K562 (cell line): ENCODE measurements around the gene CHD6. TPM values are rescaled to one million over a fixed set of nuclear protein-coding genes. Genes with fewer than 3 reads are reported as not detected.

Experiments
- ATAC-seq: fragments of 200-7000 bp; cut with Tn5 transposase; 3 replicates; pipeline ENCODE4 v1.9.1; 2020; ENCODE audit warnings: moderate library complexity
- BruUV-seq: library from RNA; stranded (reverse); fragments of 400-500 nt; replicated peaks from 2 replicates; lab custom pipeline; 2021; lab: Mats Ljungman, UMichigan
- CTCF ChIA-PET: fragments of 300-600 bp; formaldehyde crosslinking; extraction: SDS; loops from one replicate; lab custom pipeline; 2021; ENCODE audit warnings: low intra/inter-chr PET ratio; lab: Yijun Ruan, JAX
- POLR2A ChIA-PET: fragments of 300-600, 350-650 bp; sonication (Branson Sonifier 250); formaldehyde crosslinking; extraction: SDS; loops from one replicate; lab custom pipeline; 2021; ENCODE audit warnings: antibody characterized with exemption, inconsistent platforms; lab: Yijun Ruan, JAX
- DNase-seq, 4 experiments: peaks; one replicate each; pipeline versions ENCODE4 v3.0.0 to v3.0.0-alpha.2; 2011 to 2018; ENCODE audit warnings: low spot score in 3 of 4, mixed read lengths in 3 of 4; ENCODE audit errors: extremely low read depth in 1 of 4
- FAIRE-seq: peaks from 2 replicates; lab custom pipeline; 2011; peaks lifted over from hg19 to GRCh38; lab: Jason Lieb, UNC
- H2AFZ ChIP-seq: 2 replicates; pipeline ENCODE4 v1.6.0; 2011; ENCODE audit warnings: low read depth, low read length, control low read depth, inconsistent platforms
- H3K27ac ChIP-seq: fragments of 200-600 bp; 3 replicates; pipeline ENCODE4 v1.8.0; 2011; ENCODE audit warnings: low read depth, mild to moderate bottlenecking, control low read depth, inconsistent platforms, low read length, moderate library complexity, mixed read lengths; ENCODE audit errors: extremely low read depth
- H3K27me3 ChIP-seq, 2 experiments: fragments of 300-600 bp in 1 of 2; 2 replicates in 1 of 2; 3 replicates in 1 of 2; pipeline versions ENCODE4 v1.6.0 to v1.8.0; 2011; ENCODE audit warnings: inconsistent platforms in 2 of 2, low read length in 2 of 2, mild to moderate bottlenecking in 1 of 2, mixed read lengths in 1 of 2, moderate library complexity in 1 of 2; ENCODE audit not compliant: control insufficient read depth in 2 of 2, insufficient read depth in 2 of 2
- H3K36me3 ChIP-seq: fragments of 300-600 bp; 3 replicates; pipeline ENCODE4 v1.8.0; 2011; ENCODE audit warnings: mild to moderate bottlenecking, low read length, inconsistent platforms; ENCODE audit not compliant: control insufficient read depth, insufficient read depth
- H3K4me1 ChIP-seq, 2 experiments: fragments of 200-600 bp in 1 of 2; replicated peaks in 1 of 2; 2 replicates in 1 of 2; 3 replicates in 1 of 2; pipeline versions ENCODE4 v1.5.1 to v1.8.0; 2011; ENCODE audit warnings: inconsistent platforms in 2 of 2, low read length in 2 of 2, mild to moderate bottlenecking in 1 of 2, mixed read lengths in 1 of 2, moderate library complexity in 1 of 2; ENCODE audit not compliant: control insufficient read depth in 2 of 2, insufficient read depth in 2 of 2
- H3K4me2 ChIP-seq: 2 replicates; pipeline ENCODE4 v1.6.1; 2011; ENCODE audit warnings: low read length, control low read depth, inconsistent platforms, mixed read lengths; ENCODE audit not compliant: insufficient read depth
- H3K4me3 ChIP-seq: fragments of 200-600 bp; sonication (generic), shearing (Covaris generic); 2 replicates; pipeline ENCODE4 v1.5.1; 2016; ENCODE audit warnings: control low read depth, inconsistent platforms
- H3K79me2 ChIP-seq: fragments of 200-600 bp; 3 replicates; pipeline ENCODE4 v1.8.0; 2011; ENCODE audit warnings: low read length, inconsistent platforms; ENCODE audit not compliant: control insufficient read depth, insufficient read depth
- H3K9ac ChIP-seq, 2 experiments: 2 replicates each; pipeline versions ENCODE4 v1.6.0 to v1.6.1; 2011; ENCODE audit warnings: low read depth in 2 of 2, low read length in 2 of 2, control low read depth in 1 of 2, inconsistent platforms in 1 of 2, mild to moderate bottlenecking in 1 of 2, mixed read lengths in 1 of 2; ENCODE audit not compliant: insufficient read depth in 1 of 2
- H3K9me1 ChIP-seq: one replicate; pipeline ENCODE4 v1.6.0; 2011; ENCODE audit warnings: inconsistent platforms, mild to moderate bottlenecking, low read length, moderate library complexity; ENCODE audit not compliant: control insufficient read depth, insufficient read depth
- H3K9me3 ChIP-seq: replicated peaks from 2 replicates; pipeline ENCODE4 v1.5.1; 2011; ENCODE audit warnings: low read depth, low read length, inconsistent platforms; ENCODE audit not compliant: control insufficient read depth, insufficient read depth
- H4K20me1 ChIP-seq: replicated peaks from 2 replicates; pipeline ENCODE4 v1.6.1; 2011; ENCODE audit warnings: low read length, inconsistent platforms, mixed read lengths; ENCODE audit not compliant: control insufficient read depth, insufficient read depth
- CHCHD3 ChIP-seq: fragments of 250-450 bp; sonication (Bioruptor Pico); IDR thresholded peaks from 2 replicates; pipeline ENCODE4 v2.1.2; 2022; ENCODE audit warnings: mild to moderate bottlenecking
- DIDO1 ChIP-seq: fragments of 450-650 bp; IDR thresholded peaks from 2 replicates; pipeline ENCODE4 v1.6.1; 2016; ENCODE audit warnings: low read depth, missing biosample characterization, missing genetic modification characterization
- EWSR1 ChIP-seq: fragments of 450-650 bp; IDR thresholded peaks from 2 replicates; pipeline ENCODE4 v1.6.1; 2018; ENCODE audit warnings: borderline replicate concordance, mild to moderate bottlenecking, low read depth, moderate library complexity; ENCODE audit not compliant: partially characterized antibody
- GATAD2A ChIP-seq: fragments of 450-650 bp; IDR thresholded peaks from 2 replicates; pipeline ENCODE4 v1.6.1; 2017
- HIVEP1 ChIP-seq: fragments of 250-450 bp; sonication (Bioruptor Pico); IDR thresholded peaks from 2 replicates; pipeline ENCODE4 v1.4.0; 2020; ENCODE audit warnings: mild to moderate bottlenecking
- HOMEZ ChIP-seq: fragments of 250-450 bp; sonication (Bioruptor Pico); IDR thresholded peaks from 2 replicates; pipeline ENCODE4 v1.4.0; 2020; ENCODE audit warnings: mild to moderate bottlenecking, moderate library complexity
- MCM3 ChIP-seq: fragments of 450-650 bp; IDR thresholded peaks from 2 replicates; pipeline ENCODE4 v1.6.1; 2016
- NFRKB ChIP-seq: fragments of 450-650 bp; IDR thresholded peaks from 2 replicates; pipeline ENCODE4 v1.6.1; 2016; ENCODE audit warnings: low read depth
- RBFOX2 ChIP-seq: fragments of 200-400 bp; formaldehyde crosslinking; IDR thresholded peaks from 2 replicates; pipeline ENCODE4 v1.6.1; 2017; ENCODE audit warnings: low read depth, mild to moderate bottlenecking, low read length, moderate library complexity
- SAP30 ChIP-seq: fragments of 200-600 bp; sonication (generic); IDR thresholded peaks from 2 replicates; pipeline ENCODE4 v1.6.1; 2012; ENCODE audit warnings: borderline replicate concordance, low read depth, mild to moderate bottlenecking, moderate library complexity, low read length, control low read depth, inconsistent platforms; ENCODE audit not compliant: insufficient read depth, poor library complexity, severe bottlenecking
- SOX6 ChIP-seq: fragments of 450-650 bp; IDR thresholded peaks from 2 replicates; pipeline ENCODE4 v1.6.1; 2014; ENCODE audit warnings: mild to moderate bottlenecking
- TAF9B ChIP-seq: fragments of 450-650 bp; IDR thresholded peaks from 2 replicates; pipeline ENCODE4 v1.6.1; 2018; ENCODE audit warnings: mild to moderate bottlenecking; ENCODE audit not compliant: partially characterized antibody
- TRIM25 ChIP-seq: fragments of 450-650 bp; IDR thresholded peaks from 2 replicates; pipeline ENCODE4 v1.7.0; 2016; ENCODE audit warnings: borderline replicate concordance
- ZC3H11A ChIP-seq: IDR thresholded peaks from 2 replicates; pipeline ENCODE4 v1.6.1; 2012; ENCODE audit warnings: low read depth, low read length, improper control_type of control experiment
- ZNF124 ChIP-seq: sonication (generic); formaldehyde crosslinking; IDR thresholded peaks from 2 replicates; pipeline ENCODE4 v1.8.1; 2022; ENCODE audit warnings: missing genetic modification reagents
- WGBS: fragments of 100-300 bp; shearing (Covaris generic); methylation state at CpG from one replicate; pipeline ENCODE4 v1.1.6; 2016; ENCODE audit warnings: low coverage, mixed read lengths; ENCODE audit not compliant: insufficient coverage; ENCODE audit errors: missing lambda C conversion rate; 5-methylcytosine and 5-hydroxymethylcytosine counted together
- in situ Hi-C: fragments of 300-500 bp; cut with MboI; formaldehyde crosslinking; loops from 4 replicates; pipeline ENCODE4 v1.15.0; 2018; ENCODE audit warnings: inconsistent platforms, mixed read lengths
- intact Hi-C: fragments of 100-400 bp; cut with micrococcal nuclease; formaldehyde crosslinking; loops from 2 replicates; pipeline ENCODE4 v1.14.2; 2022
- polyA plus RNA-seq, 8 experiments: library from polyadenylated mRNA; depleted of rRNA in 4 of 8; stranded (reverse) in 5 of 8; unstranded in 3 of 8; fragments of >200 nt; fragmentation: Nextera tagmentation in 2 of 8; fragmentation: Illumina TruSeq in 1 of 8; extraction: Ambion mirVana in 2 of 8; extraction: Trizol in 1 of 8; gene quantifications; 2 replicates each; pipeline versions ENCODE4 v1.2.1 to v1.2.3, GENCODE V29; 2011 to 2014; ENCODE audit warnings: inconsistent platforms in 1 of 8, missing spikeins in 1 of 8
- total RNA-seq, 7 experiments: library from RNA; depleted of rRNA in 6 of 7; stranded (reverse); fragments of >200 nt in 6 of 7; fragmentation: Illumina TruSeq in 2 of 7; extraction: Trizol in 2 of 7; gene quantifications; 2 replicates each; pipeline versions ENCODE4 v1.2.1 to v1.2.3, GENCODE V29; 2011 to 2021; ENCODE audit warnings: low replicate concordance in 1 of 7
- TF ChIP-seq, protein P1 (sequence below): IDR thresholded peaks from 2 replicates; pipeline ENCODE4 v1.6.1; 2011; ENCODE audit not compliant: insufficient read length; ENCODE audit errors: extremely low read depth
- TF ChIP-seq, protein P2 (sequence below): fragments of 450-650 bp; IDR thresholded peaks from 2 replicates; pipeline ENCODE4 v1.6.1; 2017; ENCODE audit warnings: mild to moderate bottlenecking, moderate library complexity
- TF ChIP-seq, protein P3 (sequence below): sonication (generic); formaldehyde crosslinking; IDR thresholded peaks from 2 replicates; pipeline ENCODE4 v1.8.0; 2022; ENCODE audit warnings: missing genetic modification reagents, mild to moderate bottlenecking, borderline replicate concordance

Gene CHD6
- total and polyA plus RNA-seq, 9 of the 15 experiments (the other 6 are each of a cell fraction or from before 2014, with no cell fraction given), result 3.9 to 24.2 (median 12.8) TPM

DNA sequence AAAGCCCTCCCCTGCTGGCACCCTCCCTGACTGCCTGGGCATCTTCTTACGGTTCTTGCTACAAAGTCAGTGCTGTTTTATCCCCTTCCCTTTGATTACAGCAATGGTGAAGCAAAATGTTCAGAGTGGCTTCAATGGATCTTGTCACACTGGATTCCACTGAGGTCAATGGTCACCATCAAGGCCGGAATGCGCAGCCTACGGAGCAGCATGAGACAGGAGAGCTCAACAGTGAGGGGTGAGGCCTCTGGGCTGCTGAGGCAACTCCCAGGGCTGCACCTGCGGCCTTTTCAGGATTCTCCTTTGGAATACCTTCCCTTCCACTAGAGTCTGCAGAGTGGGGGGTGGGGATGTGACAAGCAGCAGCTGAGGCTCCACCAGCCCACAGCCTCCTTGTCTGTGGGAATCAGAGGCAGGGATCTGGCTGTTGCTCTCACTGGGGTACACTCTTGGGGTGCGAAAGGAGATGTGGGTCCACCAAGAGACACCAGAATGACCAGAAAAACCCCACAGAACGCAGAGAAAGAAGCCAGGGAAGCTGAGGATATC lies 211.2 kb downstream of the CHD6 start:
- Histone ChIP-seq H3K9me1 (no peaks in the 10 kb centered on the region), H3K79me2 (no peaks in the 10 kb centered on the region), H3K27ac (no peak overlapping the region), H3K36me3 (peaks cover 62% of the 10 kb centered on the region; the same call in 2 of the 3 replicates), H3K4me3 (no peak overlapping the region), H2AFZ (no peak overlapping the region), H3K27me3 (no peaks in the 10 kb centered on the region), H3K9me3 (no peaks in the 10 kb centered on the region), H3K9ac (no peak overlapping the region), H4K20me1 (no peaks in the 10 kb centered on the region; the same call in 1 of the 2 replicates), H3K4me2 (no peak overlapping the region), H3K4me1 (peaks cover 0 to 4% of the 10 kb centered on the region in 2 experiments; a peak in 3 of 5 replicates)
- ChIA-PET POLR2A (no interaction called here), CTCF (no interaction called here)
- in situ Hi-C loops (no loop called here), intact Hi-C loops (no loop called here)
- no peak for FAIRE-seq
- WGBS, result 83% methylated on average over 7 of the region's 7 CpGs
- DNase-seq, result no peak
- no TSS peak for BruUV-seq
- no peak for ATAC-seq
- TF ChIP-seq GATAD2A (no peak), MCM3 (no peak), ZNF124 (CRISPR knock-in tag) (no peak), HIVEP1 (CRISPR knock-in tag) (no peak), RBFOX2 (no peak), NFRKB (no peak), DIDO1 (tag) (no peak), TRIM25 (no peak), CHCHD3 (CRISPR knock-in tag) (no peak), TAF9B (no peak), SOX6 (no peak), ZC3H11A (no peak), HOMEZ (CRISPR knock-in tag) (no peak), SAP30 (no peak), EWSR1 (no peak)
- TF ChIP-seq, protein P1, sequence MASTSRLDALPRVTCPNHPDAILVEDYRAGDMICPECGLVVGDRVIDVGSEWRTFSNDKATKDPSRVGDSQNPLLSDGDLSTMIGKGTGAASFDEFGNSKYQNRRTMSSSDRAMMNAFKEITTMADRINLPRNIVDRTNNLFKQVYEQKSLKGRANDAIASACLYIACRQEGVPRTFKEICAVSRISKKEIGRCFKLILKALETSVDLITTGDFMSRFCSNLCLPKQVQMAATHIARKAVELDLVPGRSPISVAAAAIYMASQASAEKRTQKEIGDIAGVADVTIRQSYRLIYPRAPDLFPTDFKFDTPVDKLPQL, result no peak
- TF ChIP-seq, protein P2, sequence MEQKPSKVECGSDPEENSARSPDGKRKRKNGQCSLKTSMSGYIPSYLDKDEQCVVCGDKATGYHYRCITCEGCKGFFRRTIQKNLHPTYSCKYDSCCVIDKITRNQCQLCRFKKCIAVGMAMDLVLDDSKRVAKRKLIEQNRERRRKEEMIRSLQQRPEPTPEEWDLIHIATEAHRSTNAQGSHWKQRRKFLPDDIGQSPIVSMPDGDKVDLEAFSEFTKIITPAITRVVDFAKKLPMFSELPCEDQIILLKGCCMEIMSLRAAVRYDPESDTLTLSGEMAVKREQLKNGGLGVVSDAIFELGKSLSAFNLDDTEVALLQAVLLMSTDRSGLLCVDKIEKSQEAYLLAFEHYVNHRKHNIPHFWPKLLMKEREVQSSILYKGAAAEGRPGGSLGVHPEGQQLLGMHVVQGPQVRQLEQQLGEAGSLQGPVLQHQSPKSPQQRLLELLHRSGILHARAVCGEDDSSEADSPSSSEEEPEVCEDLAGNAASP, result no peak
- TF ChIP-seq, protein P3, sequence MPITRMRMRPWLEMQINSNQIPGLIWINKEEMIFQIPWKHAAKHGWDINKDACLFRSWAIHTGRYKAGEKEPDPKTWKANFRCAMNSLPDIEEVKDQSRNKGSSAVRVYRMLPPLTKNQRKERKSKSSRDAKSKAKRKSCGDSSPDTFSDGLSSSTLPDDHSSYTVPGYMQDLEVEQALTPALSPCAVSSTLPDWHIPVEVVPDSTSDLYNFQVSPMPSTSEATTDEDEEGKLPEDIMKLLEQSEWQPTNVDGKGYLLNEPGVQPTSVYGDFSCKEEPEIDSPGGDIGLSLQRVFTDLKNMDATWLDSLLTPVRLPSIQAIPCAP, result no peak
